Lower leg skin (tissue), 4 donors: Measurements from ENCODE around the gene PTPN7. TPM values are rescaled to one million over a fixed set of nuclear protein-coding genes. Genes with fewer than 3 reads are reported as not detected.
A peak's percentile ranks its signal among the peaks of the same experiment; 100 is the strongest.
"Not testable (repeated sequence)": the region's sequence is repeated elsewhere in the genome, so short reads cannot be mapped to it uniquely, and the experiment has no call there.

ENCODE experiments used
- DNase-seq, 2 donors: peaks; one replicate each; pipeline ENCODE4 v3.0.0-alpha.2; 2019; ENCODE audit warnings: low spot score in 2 of 2
- H3K4me3 ChIP-seq: fragments of 200-600 bp; sonication (generic); 2 replicates; pipeline ENCODE4 v1.5.1; 2017; ENCODE audit warnings: mild to moderate bottlenecking, low read depth; ENCODE audit not compliant: poor library complexity, severe bottlenecking
- POLR2A ChIP-seq, 2 donors: fragments of 450-650 bp; IDR thresholded peaks; one replicate each; pipeline ENCODE4 v1.6.1; 2016 to 2017; ENCODE audit warnings: antibody characterized with exemption in 2 of 2, mild to moderate bottlenecking in 1 of 2, moderate library complexity in 1 of 2
- WGBS, 2 donors: methylation state at CpG; one replicate each; pipeline ENCODE4 v1.1.5; 2018; 5-methylcytosine and 5-hydroxymethylcytosine counted together
- intact Hi-C: fragments of 100-400 bp; cut with DNase I; formaldehyde crosslinking; loops from one replicate; pipeline ENCODE4 v1.15.0; 2023; ENCODE audit warnings: low total_unique reads
- total RNA-seq, 4 donors: library from RNA; depleted of rRNA; stranded (reverse); fragments of >200 nt; gene quantifications; one replicate each; pipeline ENCODE4 v1.1.0, GENCODE V29; 2016
- TF ChIP-seq, protein P1 (sequence below), 3 donors: fragments of 450-650 bp; IDR thresholded peaks; one replicate each; pipeline ENCODE4 v1.5.1; 2016; ENCODE audit warnings: antibody characterized with exemption in 3 of 3, mild to moderate bottlenecking in 3 of 3, moderate library complexity in 2 of 3

PTPN7 gene
- total RNA-seq, 4 donors from 2014 or later: 1.6 to 2.4 (median 2.2) TPM

DNA sequence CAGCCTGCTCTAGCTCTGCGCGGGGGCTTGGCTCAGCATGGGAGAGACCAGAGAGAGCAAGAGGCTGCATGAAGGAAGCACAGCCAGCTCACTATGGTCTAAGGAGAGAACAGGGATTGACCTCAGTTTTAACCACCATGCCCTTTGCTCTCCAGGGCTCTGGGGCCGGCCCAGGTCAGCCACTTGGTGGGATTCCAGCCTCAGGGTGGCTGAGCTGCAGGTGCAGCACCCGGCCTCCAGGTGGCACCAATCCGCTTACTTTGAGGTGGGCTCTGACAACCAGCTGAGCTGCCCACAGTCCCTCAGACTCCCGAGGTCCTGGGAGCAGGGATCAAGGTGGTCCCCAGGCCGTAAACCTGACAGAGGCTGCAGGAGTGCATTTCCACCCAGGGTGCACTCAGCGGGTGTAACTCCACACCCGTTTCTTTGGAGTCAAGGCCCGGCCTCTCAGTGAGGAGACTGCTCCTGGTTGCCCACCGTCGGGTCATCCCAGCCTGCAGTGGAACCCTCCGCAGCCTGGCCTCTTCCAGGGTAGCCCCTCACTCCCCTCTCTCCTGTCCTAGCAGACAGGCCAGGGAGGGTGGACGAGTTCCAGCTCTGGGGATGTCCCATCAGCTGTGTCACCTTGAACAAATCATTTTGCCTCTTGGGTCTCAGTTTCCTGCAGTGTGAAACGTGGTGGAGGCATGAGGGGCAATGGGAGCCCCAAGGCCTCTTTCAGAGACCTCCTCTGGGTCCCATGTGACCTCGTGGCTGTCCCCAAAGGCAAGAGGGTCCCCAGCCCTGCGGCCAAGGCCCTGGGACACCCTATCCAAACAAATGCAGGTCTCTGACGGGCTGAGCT is 32.6 kb upstream of the PTPN7 start:
- H3K4me3 ChIP-seq: no peak overlapping the region
- DNase-seq: peak in 1 of 2 donors; percentile 91
- 25 to 29% methylated on average over 9 to 14 of the region's 18 CpGs for WGBS, 2 donors
- intact Hi-C loops: no loop called here
- TF ChIP-seq POLR2A (IDR thresholded peaks at IDR 0.05): no peak
- TF ChIP-seq, protein P1, sequence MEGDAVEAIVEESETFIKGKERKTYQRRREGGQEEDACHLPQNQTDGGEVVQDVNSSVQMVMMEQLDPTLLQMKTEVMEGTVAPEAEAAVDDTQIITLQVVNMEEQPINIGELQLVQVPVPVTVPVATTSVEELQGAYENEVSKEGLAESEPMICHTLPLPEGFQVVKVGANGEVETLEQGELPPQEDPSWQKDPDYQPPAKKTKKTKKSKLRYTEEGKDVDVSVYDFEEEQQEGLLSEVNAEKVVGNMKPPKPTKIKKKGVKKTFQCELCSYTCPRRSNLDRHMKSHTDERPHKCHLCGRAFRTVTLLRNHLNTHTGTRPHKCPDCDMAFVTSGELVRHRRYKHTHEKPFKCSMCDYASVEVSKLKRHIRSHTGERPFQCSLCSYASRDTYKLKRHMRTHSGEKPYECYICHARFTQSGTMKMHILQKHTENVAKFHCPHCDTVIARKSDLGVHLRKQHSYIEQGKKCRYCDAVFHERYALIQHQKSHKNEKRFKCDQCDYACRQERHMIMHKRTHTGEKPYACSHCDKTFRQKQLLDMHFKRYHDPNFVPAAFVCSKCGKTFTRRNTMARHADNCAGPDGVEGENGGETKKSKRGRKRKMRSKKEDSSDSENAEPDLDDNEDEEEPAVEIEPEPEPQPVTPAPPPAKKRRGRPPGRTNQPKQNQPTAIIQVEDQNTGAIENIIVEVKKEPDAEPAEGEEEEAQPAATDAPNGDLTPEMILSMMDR (IDR thresholded peaks at IDR 0.05): no peak

- intact Hi-C loops, DNase-seq, H3K4me3 ChIP-seq: not testable (repeated sequence)
- WGBS, 2 donors: 95 to 100% methylated on average over 1 to 3 of the region's 33 CpGs
These were observed 31.0 kb upstream of the PTPN7 start for GRCh38 chr1:202191391-202191790.

- no peak overlapping the region for H3K4me3 ChIP-seq
- TF ChIP-seq POLR2A (IDR thresholded peaks at IDR 0.05): no peak
- TF ChIP-seq, protein P1 (IDR thresholded peaks at IDR 0.05): no peak
- intact Hi-C loops: loop anchor here (5.0 to 10.0 kb wide), 2 partner anchors 127 to 525 kb away; partner anchors contain the start of gene SYT2
- 85 to 88% methylated on average over 7 of the region's 7 CpGs for WGBS, 2 donors
- DNase-seq: no peak
These were observed 29.7 kb upstream of the PTPN7 start for GRCh38 chr1:202189918-202190715.

- intact Hi-C loops: loop anchor here (5.0 to 10.0 kb wide), 2 partner anchors 128 to 526 kb away; partner anchors contain the start of gene SYT2
- no peak overlapping the region for H3K4me3 ChIP-seq
- WGBS, 2 donors: 54 to 69% methylated on average over 14 to 20 of the region's 20 CpGs
- TF ChIP-seq POLR2A (IDR thresholded peaks at IDR 0.05): no peak
- TF ChIP-seq, protein P1 (IDR thresholded peaks at IDR 0.05): no peak
- peak; percentile 44 to 94 for DNase-seq
These were observed 28.8 kb upstream of the PTPN7 start for GRCh38 chr1:202189001-202189790.

GRCh38 chr1:202187697-202188407 is 27.4 kb upstream of the PTPN7 start:
- intact Hi-C loops: loop anchor here (5.0 to 10.0 kb wide), 2 partner anchors 129 to 527 kb away; partner anchors contain the start of gene SYT2
- TF ChIP-seq, protein P1 (IDR thresholded peaks at IDR 0.05): no peak
- TF ChIP-seq POLR2A (IDR thresholded peaks at IDR 0.05): no peak
- 50 to 77% methylated on average over 7 to 8 of the region's 8 CpGs for WGBS, 2 donors
- DNase-seq: no peak
- no peak overlapping the region for H3K4me3 ChIP-seq
